ENCODE results near the gene DIS3L2.
"Not testable (repeated sequence)": the region's sequence is repeated elsewhere in the genome, so short reads cannot be mapped to it uniquely, and the experiment has no call there.

Gene DIS3L2

DNA sequence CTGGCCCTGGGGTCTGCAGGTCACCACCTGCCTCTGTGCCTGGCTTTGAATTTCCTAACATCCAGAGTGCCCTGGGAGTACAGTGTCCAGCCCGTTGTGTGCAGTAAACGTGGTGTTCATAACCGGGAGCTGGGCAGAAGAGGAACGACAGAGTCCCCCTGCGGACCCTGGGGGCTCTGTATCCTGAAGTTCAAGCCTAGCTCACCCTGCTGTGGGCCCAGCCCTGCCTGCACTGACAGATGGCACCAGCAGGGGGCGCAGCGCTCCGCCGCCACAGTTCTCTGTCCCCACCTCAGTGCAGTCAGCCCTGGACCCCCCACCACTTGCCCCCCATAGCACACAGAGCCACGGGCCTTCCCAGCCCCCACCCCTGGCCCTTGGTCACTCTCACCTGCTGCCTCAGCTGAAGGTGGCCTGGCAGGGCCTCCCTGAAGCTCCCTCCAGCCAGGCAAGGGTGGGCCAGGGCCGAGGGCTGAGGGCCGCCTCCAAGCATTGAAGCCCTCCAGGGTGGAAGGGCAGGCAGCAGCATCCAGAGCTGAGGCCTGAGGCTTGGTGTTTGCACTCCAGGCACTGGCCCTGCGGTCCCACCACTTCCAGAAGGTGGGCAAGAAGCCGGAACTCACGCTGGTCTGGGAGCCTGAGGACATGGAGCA lies 373.8 kb downstream of the DIS3L2 start:
- TF ChIP-seq, protein P1, sequence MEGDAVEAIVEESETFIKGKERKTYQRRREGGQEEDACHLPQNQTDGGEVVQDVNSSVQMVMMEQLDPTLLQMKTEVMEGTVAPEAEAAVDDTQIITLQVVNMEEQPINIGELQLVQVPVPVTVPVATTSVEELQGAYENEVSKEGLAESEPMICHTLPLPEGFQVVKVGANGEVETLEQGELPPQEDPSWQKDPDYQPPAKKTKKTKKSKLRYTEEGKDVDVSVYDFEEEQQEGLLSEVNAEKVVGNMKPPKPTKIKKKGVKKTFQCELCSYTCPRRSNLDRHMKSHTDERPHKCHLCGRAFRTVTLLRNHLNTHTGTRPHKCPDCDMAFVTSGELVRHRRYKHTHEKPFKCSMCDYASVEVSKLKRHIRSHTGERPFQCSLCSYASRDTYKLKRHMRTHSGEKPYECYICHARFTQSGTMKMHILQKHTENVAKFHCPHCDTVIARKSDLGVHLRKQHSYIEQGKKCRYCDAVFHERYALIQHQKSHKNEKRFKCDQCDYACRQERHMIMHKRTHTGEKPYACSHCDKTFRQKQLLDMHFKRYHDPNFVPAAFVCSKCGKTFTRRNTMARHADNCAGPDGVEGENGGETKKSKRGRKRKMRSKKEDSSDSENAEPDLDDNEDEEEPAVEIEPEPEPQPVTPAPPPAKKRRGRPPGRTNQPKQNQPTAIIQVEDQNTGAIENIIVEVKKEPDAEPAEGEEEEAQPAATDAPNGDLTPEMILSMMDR (IDR thresholded peaks at IDR 0.05; ENCODE audit: insufficient read depth, low read length, poor library complexity, severe bottlenecking): peak; percentile 61
- not testable (repeated sequence) for DNase-seq (ENCODE audit: extremely low read depth, insufficient read length); H3K4me3 ChIP-seq (replicated peaks; ENCODE audit: low read depth, low read length); H3K36me3 ChIP-seq (ENCODE audit: control insufficient read depth, insufficient read depth, low read length); H3K27me3 ChIP-seq (replicated peaks; ENCODE audit: control insufficient read depth, insufficient read depth, low read length)

DNA sequence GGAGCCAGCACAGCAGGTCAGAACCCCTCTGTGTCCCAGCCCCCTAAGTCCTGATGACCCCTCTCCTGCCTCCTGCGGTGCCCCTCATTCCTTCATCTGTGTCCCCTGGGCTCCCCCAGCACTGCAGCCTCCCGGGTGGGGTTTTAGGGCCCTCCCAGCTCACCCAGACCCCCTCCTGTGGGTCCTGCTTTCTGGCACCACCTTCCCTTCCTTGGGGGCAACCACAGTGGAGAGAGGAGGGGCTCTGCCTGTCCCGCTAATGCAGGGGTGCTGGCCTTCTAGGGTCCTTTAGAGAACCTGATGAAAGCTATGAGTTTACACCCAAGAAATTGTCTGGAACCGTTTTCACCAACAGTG lies 374.3 kb downstream of the DIS3L2 start:
- Histone ChIP-seq H3K36me3 (ENCODE audit: control insufficient read depth, insufficient read depth, low read length) (peaks cover 1% of the 10 kb centered on the region), H3K27me3 (replicated peaks; ENCODE audit: control insufficient read depth, insufficient read depth, low read length) (no peaks in the 10 kb centered on the region), H3K4me3 (replicated peaks; ENCODE audit: low read depth, low read length) (no peak overlapping the region)
- DNase-seq (ENCODE audit: extremely low read depth, insufficient read length): no peak
- TF ChIP-seq, protein P1 (IDR thresholded peaks at IDR 0.05; ENCODE audit: insufficient read depth, low read length, poor library complexity, severe bottlenecking): no peak

DNA sequence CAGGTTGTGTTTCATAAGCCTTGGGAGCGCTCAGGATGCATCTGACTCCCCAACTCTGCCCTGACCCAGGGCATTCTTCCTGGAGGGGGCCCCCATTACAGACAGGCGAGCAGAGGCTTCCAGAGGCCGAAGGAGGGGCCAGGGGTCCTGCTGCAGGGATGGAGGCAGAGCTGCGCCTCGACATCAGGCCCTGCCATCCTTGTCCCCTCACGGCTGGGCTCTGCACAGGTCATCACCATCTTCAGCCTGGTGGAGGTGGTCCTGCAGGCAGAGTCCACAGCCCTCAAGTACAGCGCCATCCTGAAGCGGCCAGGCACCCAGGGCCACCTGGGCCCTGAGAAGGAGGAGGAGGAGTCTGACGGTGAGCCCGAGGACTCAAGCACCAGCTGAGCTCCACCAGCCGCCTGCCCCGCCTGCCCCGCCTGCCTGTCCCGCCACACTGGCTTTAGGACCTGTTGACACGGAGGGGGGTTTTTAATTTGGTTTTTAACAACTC lies 374.8 kb downstream of the DIS3L2 start:
- TF ChIP-seq, protein P1 (IDR thresholded peaks at IDR 0.05; ENCODE audit: insufficient read depth, low read length, poor library complexity, severe bottlenecking): no peak
- Histone ChIP-seq H3K36me3 (ENCODE audit: control insufficient read depth, insufficient read depth, low read length) (peaks cover 1% of the 10 kb centered on the region), H3K4me3 (replicated peaks; ENCODE audit: low read depth, low read length) (no peak overlapping the region), H3K27me3 (replicated peaks; ENCODE audit: control insufficient read depth, insufficient read depth, low read length) (no peaks in the 10 kb centered on the region)
- no peak for DNase-seq (ENCODE audit: extremely low read depth, insufficient read length)

DNA sequence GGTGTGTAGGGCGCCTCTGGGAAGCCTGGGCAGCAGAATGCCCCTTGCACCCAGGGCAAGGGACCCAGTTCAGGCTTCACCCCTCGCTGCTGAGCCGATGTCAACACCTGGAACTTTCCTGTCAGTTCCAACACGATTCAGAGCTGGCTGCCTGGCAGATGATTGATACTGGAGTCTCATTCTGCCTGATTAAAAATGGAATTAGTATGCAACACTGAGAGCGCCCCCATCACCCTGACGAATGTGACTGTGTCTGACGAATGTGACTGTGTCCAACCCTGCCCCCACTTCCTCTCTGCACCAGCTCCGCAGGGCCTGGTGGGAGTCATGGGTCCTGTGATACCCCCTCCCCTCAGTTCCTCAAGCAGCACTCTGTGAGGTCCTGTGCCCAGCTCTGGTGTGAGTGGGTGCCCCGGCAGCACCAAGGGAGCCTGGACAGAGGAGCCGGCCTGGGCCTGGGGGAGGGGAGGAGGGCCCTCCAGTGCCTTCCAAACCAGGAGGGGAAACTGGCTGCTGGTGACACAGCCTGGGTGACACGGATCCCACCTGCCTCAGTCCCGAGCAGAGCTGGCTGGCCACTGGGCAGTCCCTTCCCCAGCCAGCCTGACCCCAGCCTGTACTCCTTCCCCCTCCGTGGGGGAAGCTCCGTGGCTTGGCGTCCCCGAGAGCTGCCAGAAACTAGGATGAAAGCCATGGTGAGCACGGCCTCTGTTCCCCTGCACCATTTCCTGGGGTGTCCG lies 375.6 kb downstream of the DIS3L2 start:
- Histone ChIP-seq H3K36me3 (ENCODE audit: control insufficient read depth, insufficient read depth, low read length) (peaks cover 1% of the 10 kb centered on the region), H3K27me3 (replicated peaks; ENCODE audit: control insufficient read depth, insufficient read depth, low read length) (no peaks in the 10 kb centered on the region), H3K4me3 (replicated peaks; ENCODE audit: low read depth, low read length) (no peak overlapping the region)
- TF ChIP-seq, protein P1 (IDR thresholded peaks at IDR 0.05; ENCODE audit: insufficient read depth, low read length, poor library complexity, severe bottlenecking): no peak
- no peak for DNase-seq (ENCODE audit: extremely low read depth, insufficient read length)

DNA sequence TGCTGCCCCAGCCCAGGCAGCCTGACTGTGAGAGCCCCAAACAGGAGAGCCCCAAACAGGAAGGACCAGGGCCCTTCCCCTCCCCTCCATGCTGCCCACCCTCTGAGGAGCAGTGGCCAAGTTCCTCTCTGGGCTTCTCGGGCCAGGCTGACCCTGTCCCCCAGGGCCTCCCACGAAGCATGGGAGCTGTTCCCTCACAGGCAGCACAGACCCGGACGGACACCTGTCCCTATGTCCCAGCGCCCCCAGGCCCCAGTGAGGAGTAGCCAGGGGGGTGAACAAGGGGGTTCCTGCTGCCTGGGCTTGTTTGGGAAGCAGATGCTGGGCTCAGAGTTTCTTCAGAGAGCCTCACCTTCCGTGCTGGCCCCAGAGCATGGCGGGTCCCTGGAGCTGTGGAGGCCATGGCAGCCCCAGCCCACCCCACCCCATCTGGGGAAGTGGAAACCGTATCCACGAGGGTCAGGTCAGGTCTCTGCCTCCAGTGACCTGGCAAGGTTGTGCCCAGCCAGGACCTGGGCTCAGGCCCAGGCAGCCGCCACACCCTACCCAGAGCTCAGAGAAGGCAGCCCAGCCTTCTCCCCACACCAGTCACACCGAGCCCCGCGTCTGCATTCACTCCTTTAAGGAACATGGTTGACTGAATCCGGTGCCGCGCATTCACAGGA lies 376.7 kb downstream of the DIS3L2 start:
- not testable (repeated sequence) for H3K4me3 ChIP-seq (replicated peaks; ENCODE audit: low read depth, low read length); H3K27me3 ChIP-seq (replicated peaks; ENCODE audit: control insufficient read depth, insufficient read depth, low read length); H3K36me3 ChIP-seq (ENCODE audit: control insufficient read depth, insufficient read depth, low read length); DNase-seq (ENCODE audit: extremely low read depth, insufficient read length)

DNA sequence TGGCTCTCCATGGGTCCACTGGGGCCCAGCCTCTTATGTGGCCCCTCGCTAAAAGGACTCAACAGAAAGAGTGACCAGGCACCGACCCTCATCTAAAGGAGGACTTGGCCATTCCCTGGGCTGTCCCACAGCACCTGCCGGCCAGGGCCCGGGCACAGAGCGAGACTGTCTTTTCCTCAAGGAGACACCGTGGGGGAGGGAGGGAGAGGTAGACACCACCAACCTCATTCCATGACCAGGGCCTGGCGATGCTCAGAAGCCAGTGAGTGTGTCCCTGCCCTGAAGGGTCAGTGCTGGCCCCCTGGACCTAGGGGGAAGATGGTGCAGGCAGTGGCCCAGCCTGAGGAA lies 377.2 kb downstream of the DIS3L2 start:
- DNase-seq (ENCODE audit: extremely low read depth, insufficient read length): no peak
- Histone ChIP-seq H3K36me3 (ENCODE audit: control insufficient read depth, insufficient read depth, low read length) (peaks cover 1% of the 10 kb centered on the region), H3K4me3 (replicated peaks; ENCODE audit: low read depth, low read length) (no peak overlapping the region), H3K27me3 (replicated peaks; ENCODE audit: control insufficient read depth, insufficient read depth, low read length) (no peaks in the 10 kb centered on the region)
- TF ChIP-seq, protein P1 (IDR thresholded peaks at IDR 0.05; ENCODE audit: insufficient read depth, low read length, poor library complexity, severe bottlenecking): no peak

Data from GM06990 (cell line).